H9 (cell line): ENCODE data around the gene TSC1. TPM values are rescaled to one million over a fixed set of nuclear protein-coding genes. Genes with fewer than 3 reads are reported as not detected.

ENCODE experiments used
- DNase-seq: peaks from one replicate; pipeline ENCODE4 v3.0.0-alpha.2; 2017
- H2AFZ ChIP-seq: one replicate; pipeline ENCODE4 v1.6.1; 2013; ENCODE audit warnings: mild to moderate bottlenecking, low read length, control low read depth, moderate library complexity
- H2AK5ac ChIP-seq: 2 replicates; pipeline ENCODE4 v1.6.1; 2013; ENCODE audit warnings: low read length, control low read depth, mixed read lengths; ENCODE audit not compliant: insufficient read length
- H2BK120ac ChIP-seq: one replicate; pipeline ENCODE4 v1.6.1; 2013; ENCODE audit warnings: low read depth, mild to moderate bottlenecking, low read length, control low read depth, inconsistent platforms; ENCODE audit not compliant: poor library complexity, severe bottlenecking
- H2BK12ac ChIP-seq: 2 replicates; pipeline ENCODE4 v1.6.1; 2013; ENCODE audit warnings: low read length, control low read depth, mixed read lengths, low read depth; ENCODE audit not compliant: insufficient read length
- H2BK15ac ChIP-seq: 2 replicates; pipeline ENCODE4 v1.6.1; 2013; ENCODE audit warnings: low read depth, low read length, control low read depth
- H2BK20ac ChIP-seq: one replicate; pipeline ENCODE4 v1.6.1; 2013; ENCODE audit warnings: low read depth, mild to moderate bottlenecking, low read length, control low read depth, inconsistent platforms; ENCODE audit not compliant: poor library complexity, severe bottlenecking
- H2BK5ac ChIP-seq: 2 replicates; pipeline ENCODE4 v1.6.1; 2013; ENCODE audit warnings: low read length, control low read depth, mixed read lengths; ENCODE audit not compliant: insufficient read length
- H3K14ac ChIP-seq: 2 replicates; pipeline ENCODE4 v1.6.1; 2013; ENCODE audit warnings: low read length, control low read depth; ENCODE audit not compliant: insufficient read depth
- H3K18ac ChIP-seq: 2 replicates; pipeline ENCODE4 v1.6.1; 2013; ENCODE audit warnings: low read depth, mild to moderate bottlenecking, mixed read lengths, low read length, control low read depth; ENCODE audit not compliant: insufficient read length
- H3K23ac ChIP-seq: 2 replicates; pipeline ENCODE4 v1.6.1; 2013; ENCODE audit warnings: low read length, control low read depth, mixed read lengths, low read depth; ENCODE audit not compliant: insufficient read length
- H3K23me2 ChIP-seq: 2 replicates; pipeline ENCODE4 v1.6.1; 2013; ENCODE audit warnings: low read depth, mild to moderate bottlenecking, mixed read lengths, low read length, control low read depth; ENCODE audit not compliant: insufficient read length, poor library complexity, severe bottlenecking
- H3K27ac ChIP-seq: 2 replicates; pipeline ENCODE4 v1.5.1; 2013; ENCODE audit warnings: low read length, control low read depth, mixed read lengths, low read depth; ENCODE audit not compliant: insufficient read length
- H3K27me3 ChIP-seq: 2 replicates; pipeline ENCODE4 v1.6.1; 2013; ENCODE audit warnings: low read length, control low read depth, inconsistent platforms; ENCODE audit not compliant: insufficient read depth
- H3K4ac ChIP-seq: 2 replicates; pipeline ENCODE4 v1.6.1; 2013; ENCODE audit warnings: low read depth, mild to moderate bottlenecking, control low read depth, inconsistent platforms, low read length, moderate library complexity
- H3K4me1 ChIP-seq: 2 replicates; pipeline ENCODE4 v1.6.1; 2013; ENCODE audit warnings: low read length, control low read depth, inconsistent platforms; ENCODE audit not compliant: insufficient read depth
- H3K4me2 ChIP-seq: 2 replicates; pipeline ENCODE4 v1.6.1; 2013; ENCODE audit warnings: low read length, control low read depth, mixed read lengths; ENCODE audit not compliant: insufficient read length, insufficient read depth
- H3K56ac ChIP-seq: 2 replicates; pipeline ENCODE4 v1.6.1; 2013; ENCODE audit warnings: low read depth, mild to moderate bottlenecking, mixed read lengths, low read length, control low read depth; ENCODE audit not compliant: insufficient read length
- H3K79me1 ChIP-seq: 2 replicates; pipeline ENCODE4 v1.6.1; 2013; ENCODE audit warnings: low read depth, mild to moderate bottlenecking, moderate library complexity, low read length, control low read depth, inconsistent platforms; ENCODE audit not compliant: insufficient read depth, poor library complexity, severe bottlenecking
- H3K79me2 ChIP-seq: 2 replicates; pipeline ENCODE4 v1.6.1; 2013; ENCODE audit warnings: low read length, control low read depth, inconsistent platforms; ENCODE audit not compliant: insufficient read depth
- H3K9ac ChIP-seq: 2 replicates; pipeline ENCODE4 v1.6.1; 2013; ENCODE audit warnings: low read length, control low read depth, mixed read lengths; ENCODE audit not compliant: insufficient read length; ENCODE audit errors: extremely low read depth
- H3K9me3 ChIP-seq: one replicate; pipeline ENCODE4 v1.6.1; 2013; ENCODE audit warnings: low read depth, low read length, inconsistent platforms; ENCODE audit not compliant: control insufficient read depth
- H3T11ph ChIP-seq: one replicate; pipeline ENCODE4 v1.6.1; 2013; ENCODE audit warnings: mild to moderate bottlenecking, low read length, control low read depth, inconsistent platforms
- H4K20me1 ChIP-seq: one replicate; pipeline ENCODE4 v1.6.1; 2013; ENCODE audit not compliant: control insufficient read depth, insufficient read length, insufficient read depth
- H4K5ac ChIP-seq: 2 replicates; pipeline ENCODE4 v1.6.1; 2013; ENCODE audit warnings: low read depth, mild to moderate bottlenecking, mixed read lengths, low read length, control low read depth; ENCODE audit not compliant: insufficient read length
- H4K8ac ChIP-seq: replicated peaks from 2 replicates; pipeline ENCODE4 v1.6.1; 2013; ENCODE audit warnings: low read length, control low read depth, mixed read lengths, low read depth; ENCODE audit not compliant: insufficient read length
- H4K91ac ChIP-seq: 2 replicates; pipeline ENCODE4 v1.6.1; 2013; ENCODE audit warnings: low read depth, mild to moderate bottlenecking, moderate library complexity, mixed read lengths, low read length, control low read depth; ENCODE audit not compliant: insufficient read length
- H3K27ac Mint-ChIP-seq, 3 experiments: 2 replicates in 2 of 3; 3 replicates in 1 of 3; pipeline ENCODE4 v1.8.0; 2020 to 2021; ENCODE audit warnings: mixed read lengths in 3 of 3, mild to moderate bottlenecking in 1 of 3, moderate library complexity in 1 of 3
- H3K27me3 Mint-ChIP-seq: 2 replicates; pipeline ENCODE4 v1.8.0; 2021; ENCODE audit warnings: low read depth, mild to moderate bottlenecking, moderate library complexity, mixed read lengths
- H3K36me3 Mint-ChIP-seq, 3 experiments: 2 replicates in 2 of 3; 3 replicates in 1 of 3; pipeline ENCODE4 v1.8.0; 2020 to 2021; ENCODE audit warnings: low read depth in 3 of 3, mixed read lengths in 3 of 3; ENCODE audit not compliant: insufficient read depth in 1 of 3
- H3K4me1 Mint-ChIP-seq, 2 experiments: 2 replicates each; pipeline ENCODE4 v1.8.0; 2020; ENCODE audit warnings: mixed read lengths in 2 of 2
- H3K4me3 Mint-ChIP-seq, 2 experiments: 2 replicates in 1 of 2; 3 replicates in 1 of 2; pipeline ENCODE4 v1.8.0; 2020 to 2021; ENCODE audit warnings: mild to moderate bottlenecking in 2 of 2, mixed read lengths in 2 of 2, moderate library complexity in 1 of 2
- H3K9me3 Mint-ChIP-seq, 2 experiments: 2 replicates in 1 of 2; 3 replicates in 1 of 2; pipeline ENCODE4 v1.8.0; 2020; ENCODE audit warnings: mild to moderate bottlenecking in 2 of 2, mixed read lengths in 2 of 2, moderate library complexity in 1 of 2
- CTCF ChIP-seq: fragments of 200-600 bp; sonication (generic); conservative IDR thresholded peaks from 3 replicates; pipeline ENCODE4 v1.8.0; 2021; ENCODE audit warnings: antibody characterized with exemption, mild to moderate bottlenecking
- WGBS: extraction: QIAGEN DNeasy Blood & Tissue Kit; methylation state at CpG from one replicate; pipeline ENCODE4 v1.1.7; 2013; ENCODE audit warnings: missing lambda C conversion rate, low lambda C conversion rate, mixed read lengths; ENCODE audit not compliant: insufficient read length; ENCODE audit errors: extremely low coverage; 5-methylcytosine and 5-hydroxymethylcytosine counted together
- total RNA-seq: library from RNA; stranded (reverse); gene quantifications from 2 replicates; pipeline ENCODE4 v1.2.1, GENCODE V29; 2021

Gene TSC1
- total RNA-seq, 1 experiment from 2014 or later, result 32.7 TPM

GRCh38 chr9:132946211-132946610, 1.8 kb upstream of the TSC1 start:
- Histone ChIP-seq H2BK12ac (no peak overlapping the region), H3K14ac (no peak overlapping the region), H3K4me1 (peaks cover 8% of the 10 kb centered on the region; the same call in 1 of the 2 replicates), H3K9me3 (no peaks in the 10 kb centered on the region), H3K27ac (no peak overlapping the region), H3K23me2 (peaks cover 4% of the 10 kb centered on the region), H3K79me1 (no peaks in the 10 kb centered on the region), H3K79me2 (peaks cover 11% of the 10 kb centered on the region; the same call in 1 of the 2 replicates), H4K20me1 (no peaks in the 10 kb centered on the region), H3K56ac (no peak overlapping the region), H3K23ac (no peak overlapping the region), H2BK20ac (no peak overlapping the region), H3K4me2 (no peak overlapping the region), H2BK15ac (no peak overlapping the region), H4K5ac (no peak overlapping the region), H3K4ac (no peak overlapping the region), H2AK5ac (no peak overlapping the region), H4K8ac (no peak overlapping the region), H2BK5ac (no peak overlapping the region), H2AFZ (no peak overlapping the region), H3K27me3 (no peaks in the 10 kb centered on the region), H4K91ac (no peak overlapping the region), H3K9ac (no peak overlapping the region), H3K18ac (no peak overlapping the region), H3T11ph (no peak overlapping the region), H2BK120ac (no peak overlapping the region)
- no peaks in the 10 kb centered on the region; a peak in 1 of 7 replicates for H3K36me3 Mint-ChIP-seq
- H3K9me3 Mint-ChIP-seq, result peaks cover 0 to 2% of the 10 kb centered on the region in 2 experiments; a peak in 1 of 5 replicates
- peak overlapping the region in 1 of 3 experiments; percentile 78; a peak in 1 of 7 replicates for H3K27ac Mint-ChIP-seq
- no peaks in the 10 kb centered on the region for H3K27me3 Mint-ChIP-seq
- TF ChIP-seq CTCF, result no peak
- DNase-seq, result no peak
- H3K4me3 Mint-ChIP-seq, result no peak overlapping the region
- H3K4me1 Mint-ChIP-seq, result peaks cover 28 to 53% of the 10 kb centered on the region in 2 experiments
- WGBS, result no CpG with 5 or more reads among the region's 3 CpGs
